GM03348 (cell line): ENCODE data around the gene ERMN.
"Not testable (repeated sequence)": the region's sequence is repeated elsewhere in the genome, so short reads cannot be mapped to it uniquely, and the experiment has no call there.

ENCODE experiments used
- DNase-seq: peaks from one replicate; pipeline ENCODE4 v3.0.0; 2012; ENCODE audit warnings: low spot score

The ERMN gene

DNA sequence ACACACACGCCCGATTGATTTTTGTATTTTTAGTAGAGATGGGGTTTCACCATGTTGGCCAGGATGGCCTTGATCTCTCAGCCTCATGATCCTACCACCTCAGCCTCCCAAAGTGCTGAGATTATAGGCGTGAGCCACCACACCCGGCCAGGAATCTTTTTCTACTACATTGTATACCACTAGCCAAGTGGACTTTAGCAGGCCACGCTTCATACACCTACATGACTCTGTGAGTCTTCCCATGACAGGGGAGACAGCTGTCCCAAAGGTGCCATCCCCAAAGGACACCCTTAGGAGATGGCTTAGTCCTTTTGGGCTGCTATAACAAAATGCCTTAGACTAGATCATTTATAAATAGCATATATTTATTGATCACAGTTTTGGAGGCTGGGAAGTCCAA is 32.8 kb downstream of the ERMN start:
- no peak for DNase-seq

DNA sequence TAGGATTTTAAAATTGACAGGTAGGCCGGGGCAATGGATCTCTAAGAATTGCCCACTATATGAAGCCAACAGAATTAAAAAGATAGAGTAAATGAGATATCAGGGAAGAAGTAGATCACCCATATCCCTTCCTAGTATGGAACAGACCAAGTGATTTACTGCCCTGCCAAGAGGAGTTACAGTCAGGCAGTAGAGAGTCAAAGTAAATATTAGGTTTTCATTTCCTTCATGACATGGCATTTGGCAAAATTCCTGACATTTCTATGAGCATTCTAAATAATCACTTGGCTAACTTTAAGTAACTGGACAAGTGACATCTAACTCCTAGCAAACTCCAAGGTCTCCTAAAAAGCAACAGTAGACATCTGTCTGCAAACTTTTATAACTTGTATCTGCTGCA is 34.6 kb downstream of the ERMN start:
- no peak for DNase-seq

- no peak for DNase-seq
These were observed 35.1 kb downstream of the ERMN start for GRCh38 chr2:157290525-157290924.

DNA sequence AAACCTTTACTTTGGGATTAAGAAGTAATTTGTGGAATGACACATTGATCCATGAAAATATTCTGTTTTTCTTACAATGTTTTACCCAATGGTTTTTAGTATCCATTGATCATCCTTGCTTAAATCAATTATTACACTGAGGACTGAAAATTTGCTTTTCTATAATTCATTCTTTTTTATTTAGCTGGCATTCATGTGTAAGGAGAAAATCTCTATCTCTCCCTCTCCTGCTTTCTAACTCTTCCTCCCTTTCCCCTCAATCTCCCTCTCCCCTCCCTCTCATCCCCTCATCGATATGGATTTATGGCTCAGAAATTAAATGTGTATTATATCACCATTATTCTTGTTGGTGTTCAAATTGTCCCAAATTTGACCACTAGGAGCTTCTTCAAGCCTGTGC is 38.5 kb downstream of the ERMN start:
- DNase-seq, result no peak

DNA sequence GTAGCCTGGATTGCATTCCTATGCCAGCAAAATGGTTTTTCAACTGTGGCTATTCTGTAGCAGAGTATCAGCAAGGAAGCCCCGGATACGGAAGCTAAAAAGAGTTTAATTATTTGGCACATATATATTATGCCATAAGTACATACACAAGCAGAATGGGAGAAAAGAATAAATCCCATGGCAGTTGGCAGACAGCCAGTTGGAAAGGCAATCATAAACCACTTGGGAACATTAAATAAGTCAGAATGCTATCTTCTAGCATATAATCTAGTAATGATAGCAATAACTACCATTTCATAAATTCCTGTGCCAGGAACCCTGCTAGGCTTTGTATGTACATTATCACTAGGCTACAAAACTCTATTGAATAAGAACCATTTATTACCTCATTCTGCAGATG is 42.2 kb downstream of the ERMN start:
- DNase-seq, result no peak

DNA sequence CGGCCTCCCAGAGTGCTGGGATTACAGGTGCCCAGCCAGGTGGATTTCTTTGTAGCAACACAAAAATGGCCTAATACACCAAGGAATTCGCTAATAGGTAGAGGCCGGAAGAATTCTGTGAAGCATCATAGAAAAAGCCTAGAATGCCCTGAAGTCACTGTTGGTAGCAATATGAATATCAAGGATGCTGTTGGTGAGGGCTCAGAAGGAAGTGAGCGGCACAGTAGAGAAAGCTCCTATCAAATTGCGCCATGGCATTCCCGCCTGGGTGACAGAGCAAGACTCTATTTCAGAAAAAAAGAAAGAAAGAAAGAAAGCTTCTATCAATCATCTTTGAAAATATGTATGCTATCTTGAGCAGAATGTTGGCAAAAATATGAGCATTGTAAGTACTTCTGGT is 44.3 kb downstream of the ERMN start:
- no peak for DNase-seq

DNA sequence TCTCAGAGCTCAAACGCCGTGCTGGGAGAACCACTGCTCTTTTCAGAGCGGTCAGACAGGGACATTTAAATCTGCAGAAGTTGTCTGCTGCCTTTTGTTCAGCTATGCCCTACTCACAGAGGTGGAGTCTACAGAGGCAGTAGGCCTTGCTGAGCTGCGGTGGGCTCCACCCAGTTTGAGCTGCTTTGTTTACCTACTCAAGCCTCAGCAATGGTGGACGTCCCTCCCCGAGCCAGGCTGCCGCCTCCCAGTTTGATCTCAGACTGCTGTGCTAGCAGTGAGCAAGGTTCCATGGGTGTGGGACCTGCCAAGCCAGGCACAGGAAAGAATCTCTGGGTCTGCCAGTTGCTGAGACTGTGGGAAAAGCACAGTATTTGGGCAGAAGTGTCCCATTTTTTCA is 46.3 kb downstream of the ERMN start:
- not testable (repeated sequence) for DNase-seq

- no peak for DNase-seq
These were observed 53.9 kb downstream of the ERMN start for GRCh38 chr2:157271590-157272203.

DNA sequence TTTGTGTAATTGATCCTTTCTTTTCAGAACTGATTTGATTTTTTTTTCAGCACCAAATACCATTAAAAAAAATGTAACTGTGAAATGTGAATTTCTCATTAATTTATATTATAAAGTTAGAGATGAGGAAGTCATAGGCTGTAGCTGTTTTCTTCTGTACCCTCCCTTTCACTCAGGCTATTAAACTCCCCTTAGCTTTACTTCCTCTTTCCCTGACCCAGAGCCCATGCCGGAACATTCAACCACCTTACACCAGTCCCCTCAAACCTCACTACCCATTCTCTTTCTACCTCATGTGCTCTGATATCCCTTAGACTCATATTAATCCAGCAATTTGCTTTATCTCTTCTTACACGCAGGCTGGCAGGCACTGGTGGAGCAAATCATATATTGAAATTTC is 55.7 kb downstream of the ERMN start:
- no peak for DNase-seq

DNA sequence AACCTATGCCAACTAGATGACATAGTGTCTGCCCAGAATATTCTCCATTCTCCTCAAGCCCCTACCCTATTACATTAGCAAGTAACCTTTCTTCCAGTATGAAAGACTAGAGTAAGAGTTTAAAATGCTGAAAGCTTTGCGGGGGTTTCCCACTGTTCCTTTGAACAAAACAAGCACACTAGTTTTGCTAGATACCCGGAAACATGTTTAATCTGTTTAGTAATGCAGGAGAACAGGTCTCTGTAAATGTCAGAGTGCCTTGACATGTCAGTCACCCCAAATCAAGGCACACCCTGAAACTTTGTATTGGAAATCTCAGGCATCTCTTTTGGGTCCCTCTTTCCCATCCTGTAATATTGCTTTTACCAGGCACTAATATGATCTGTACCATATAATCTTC is 56.6 kb downstream of the ERMN start:
- DNase-seq, result no peak
